GM18868 (cell line): Measurements from ENCODE around the gene MOB3A.
"Not testable (repeated sequence)": the region's sequence is repeated elsewhere in the genome, so short reads cannot be mapped to it uniquely, and the experiment has no call there.

ENCODE experiments used
- ATAC-seq: cut with Tn5 transposase; IDR thresholded peaks from one replicate; pipeline ENCODE4 v1.9.1; 2021; ENCODE audit warnings: mild to moderate bottlenecking, moderate library complexity; ENCODE audit not compliant: unreplicated experiment

MOB3A gene

DNA sequence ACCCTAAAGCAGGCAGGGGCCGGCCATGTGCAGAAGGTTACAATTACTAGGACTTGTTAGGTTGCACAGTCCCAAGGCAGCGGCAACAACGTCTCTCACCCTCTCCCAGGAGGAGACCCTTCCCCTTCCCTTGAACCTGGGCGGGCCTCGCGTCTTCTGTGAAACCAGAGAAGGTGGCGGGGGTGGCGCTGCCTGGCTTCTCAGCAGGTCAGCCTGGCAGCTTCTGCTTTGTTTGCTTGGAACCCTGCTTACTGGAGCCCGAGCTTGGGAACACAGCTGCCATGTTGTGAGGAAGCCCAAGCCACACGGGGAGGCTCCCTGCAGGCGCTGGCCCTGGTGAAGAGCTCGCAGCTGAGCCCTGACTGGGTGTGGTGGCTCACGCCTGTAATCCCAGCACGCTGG, 60.5 kb downstream of the MOB3A start:
- ATAC-seq, result no peak

DNA sequence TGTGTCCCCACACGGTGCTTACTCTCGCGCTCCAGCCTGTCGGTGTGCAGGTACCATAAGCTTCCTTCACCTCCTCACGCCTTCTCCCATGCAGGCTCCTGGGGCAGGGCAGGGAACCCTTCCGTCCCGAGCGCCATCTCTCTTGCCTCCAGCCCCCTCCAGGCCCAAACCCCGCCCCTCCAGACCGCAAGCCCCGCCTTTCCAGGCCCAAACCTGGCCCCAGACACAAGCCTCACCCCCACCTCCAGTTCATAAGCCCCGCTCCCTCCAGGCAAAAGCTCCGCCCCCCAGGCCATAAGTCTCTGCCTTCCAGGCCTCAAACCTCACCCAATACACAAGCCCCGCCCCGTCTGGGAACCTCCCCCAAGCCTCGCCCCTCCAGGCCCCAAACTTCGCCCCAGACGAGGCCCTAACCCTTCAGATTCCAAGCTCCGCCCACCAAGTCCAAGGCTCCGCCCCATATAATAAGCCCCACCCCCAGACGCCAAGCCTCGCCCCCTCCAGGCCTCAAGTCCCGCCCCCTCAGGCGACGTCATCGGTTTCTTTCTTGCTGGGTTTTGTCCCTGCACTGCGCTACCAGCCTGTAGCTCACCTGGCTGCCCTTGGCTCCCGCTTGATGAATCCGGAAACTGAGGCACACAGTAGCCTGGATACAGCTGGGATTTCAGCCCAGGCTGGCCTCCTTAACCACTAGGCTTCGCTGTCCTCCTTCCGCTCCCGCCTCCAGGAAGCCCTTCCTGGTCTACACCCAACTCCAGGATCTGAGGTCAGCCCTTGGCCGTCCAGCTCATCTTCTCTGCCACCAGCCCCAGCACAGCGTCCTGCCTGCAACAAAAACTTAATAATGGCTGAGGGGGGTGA, 61.2 kb downstream of the MOB3A start:
- ATAC-seq, result no peak

DNA sequence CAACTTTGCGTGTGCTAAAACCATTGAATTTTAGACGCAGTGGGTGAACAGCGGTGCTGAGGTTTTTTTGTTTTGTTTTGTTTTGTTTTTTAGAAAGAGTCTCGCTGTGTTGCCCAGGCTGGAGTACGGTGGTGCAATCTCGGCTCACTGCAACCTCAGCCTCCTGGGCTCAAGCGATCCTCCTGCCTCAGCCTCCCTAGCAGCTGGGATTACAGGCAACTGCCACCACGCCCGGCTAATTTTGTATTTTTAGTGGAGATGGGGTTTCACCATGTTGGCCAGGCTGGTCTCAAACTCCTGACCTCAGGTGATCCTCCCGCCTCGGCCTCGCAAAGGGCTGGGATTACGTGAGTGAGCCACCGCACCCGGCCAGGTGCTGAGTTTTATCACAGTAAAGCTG, 61.9 kb downstream of the MOB3A start:
- ATAC-seq, result not testable (repeated sequence)

DNA sequence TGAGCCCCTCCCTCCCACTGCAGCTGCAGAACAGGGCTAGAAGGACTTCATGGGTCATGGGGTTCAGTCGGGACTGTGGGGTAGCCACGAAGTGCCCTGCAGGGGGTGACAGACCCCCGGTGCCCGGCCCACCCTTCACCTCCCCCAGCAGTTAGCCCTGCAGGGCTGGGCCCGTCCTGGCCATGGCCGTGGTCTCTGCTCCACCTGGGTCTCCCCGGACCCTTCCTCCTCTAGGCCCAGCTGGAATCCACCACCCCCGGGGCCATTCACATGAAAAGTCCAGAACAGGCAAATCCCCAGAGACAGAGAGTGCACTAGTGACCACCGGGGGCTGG, 62.3 kb downstream of the MOB3A start:
- ATAC-seq, result no peak

DNA sequence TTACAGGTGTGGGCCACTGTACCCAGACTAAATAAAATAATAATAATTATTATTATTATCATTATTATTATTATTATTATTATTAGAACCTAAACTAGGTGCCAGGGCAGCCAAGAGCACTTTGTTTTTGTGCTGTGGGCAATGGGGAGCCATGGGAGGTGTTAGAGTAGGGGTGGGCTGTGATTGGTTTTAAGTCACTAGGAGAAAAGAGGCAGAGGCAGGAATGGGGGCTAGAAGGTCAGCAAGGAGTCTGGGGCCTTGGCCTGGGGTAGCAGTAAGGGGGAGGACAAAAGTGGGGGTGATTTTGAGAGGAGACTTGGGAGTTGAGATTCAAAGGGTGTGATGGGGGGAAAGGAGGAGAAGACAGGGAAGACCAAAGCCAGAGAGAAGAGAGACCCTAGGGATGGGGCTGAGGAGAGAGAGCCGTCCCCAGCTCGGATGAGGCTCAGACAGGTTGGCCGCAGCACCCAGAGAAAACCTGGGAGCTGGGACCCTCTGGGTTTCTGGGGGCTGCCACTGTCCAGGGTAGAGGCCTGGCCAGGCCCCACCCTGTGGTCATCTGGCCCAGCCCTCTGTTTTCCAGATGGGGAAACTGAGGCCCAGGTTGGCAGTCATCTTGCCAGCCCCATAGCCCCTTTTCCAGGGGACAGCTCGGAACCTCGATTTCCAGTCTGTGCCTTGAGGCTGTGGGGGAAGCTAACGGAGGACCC, 62.9 kb downstream of the MOB3A start:
- no peak for ATAC-seq

DNA sequence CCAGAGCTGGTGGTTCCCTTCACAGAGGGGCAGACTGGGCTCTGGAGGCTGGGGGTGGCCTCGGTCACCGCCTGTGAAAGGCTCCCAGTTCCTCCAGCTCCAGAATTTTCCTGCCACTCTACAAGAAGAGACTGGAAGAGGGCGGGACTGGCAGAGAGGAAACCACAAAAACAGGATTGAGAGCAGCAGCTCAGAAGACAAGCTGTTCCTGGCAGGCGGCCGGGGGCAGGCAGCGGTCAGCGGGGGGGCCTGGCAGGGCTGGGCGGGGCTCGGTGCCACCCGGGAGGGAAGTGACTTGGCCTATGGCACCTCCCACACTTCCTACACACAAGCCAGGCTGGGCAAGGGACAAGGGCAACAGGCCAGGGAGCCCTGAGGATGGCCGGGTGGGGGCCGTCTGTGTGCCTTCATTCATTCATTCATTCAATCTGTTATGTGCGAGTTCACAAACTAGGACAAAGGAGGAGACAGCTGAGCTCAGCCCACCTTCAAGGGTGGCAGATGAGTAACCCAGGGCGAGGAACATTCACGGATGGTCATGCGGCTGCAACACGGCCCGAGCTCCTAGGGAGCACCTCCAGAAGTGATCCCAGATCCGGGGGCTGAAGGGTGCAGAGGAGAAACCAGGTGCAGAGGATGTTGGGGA, 63.7 kb downstream of the MOB3A start:
- ATAC-seq, result no peak

DNA sequence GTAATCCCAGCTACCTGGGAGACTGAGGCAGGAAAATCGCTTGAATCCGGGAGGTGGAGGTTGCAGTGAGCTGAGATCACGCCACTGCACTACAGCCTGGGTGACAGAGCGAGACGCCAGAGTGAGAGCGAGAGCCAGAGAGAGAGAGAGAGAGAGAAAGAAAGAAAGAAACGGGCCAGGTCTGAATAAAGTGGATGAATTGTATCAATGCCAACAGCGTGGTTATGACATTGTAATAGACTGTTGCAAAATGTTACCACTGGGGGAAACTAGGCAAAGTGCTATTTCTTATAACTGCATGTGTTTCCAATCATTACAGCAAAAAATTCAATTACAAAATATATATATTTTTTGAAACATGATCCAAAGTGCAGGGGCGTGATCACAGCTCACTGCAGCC, 68.8 kb downstream of the MOB3A start:
- ATAC-seq, result no peak

DNA sequence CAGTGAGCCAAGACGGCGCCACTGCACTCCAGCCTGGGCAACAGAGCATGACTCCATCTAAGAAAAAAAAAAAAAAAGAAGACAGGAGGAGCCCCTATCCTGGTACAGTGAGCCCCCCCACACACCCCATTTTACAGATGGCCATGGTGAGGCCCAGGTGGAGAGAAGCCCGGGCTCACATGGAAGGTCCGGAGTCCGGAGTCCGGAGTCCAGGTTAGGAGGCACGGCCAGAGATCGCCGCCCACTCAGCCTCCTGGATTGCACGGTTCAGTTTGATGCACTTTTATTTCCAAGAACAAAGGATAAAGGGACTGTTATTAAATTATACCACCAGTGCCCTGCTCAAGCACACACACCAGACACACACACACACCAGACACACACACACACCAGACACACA, 69.4 kb downstream of the MOB3A start:
- ATAC-seq, result no peak

DNA sequence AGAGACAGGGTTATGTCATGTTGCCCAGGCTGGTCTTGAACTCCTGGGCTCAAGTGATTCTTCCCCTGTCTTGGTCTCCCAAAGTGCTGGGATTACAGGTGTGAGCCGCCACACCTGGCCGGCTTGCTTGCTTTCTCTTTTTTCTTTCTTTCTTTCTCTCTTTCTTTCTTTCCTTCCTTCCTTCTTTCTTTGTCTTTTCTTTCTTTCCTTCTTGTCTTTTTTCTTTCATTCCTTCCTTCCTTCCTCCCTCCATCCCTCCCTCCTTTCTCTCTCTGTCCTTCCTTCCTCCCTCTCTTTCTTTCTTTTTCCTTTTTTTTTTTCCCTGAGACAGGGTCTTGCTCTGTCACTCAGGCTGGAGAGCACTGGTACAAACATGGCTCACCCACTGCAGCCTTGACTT, 73.8 kb downstream of the MOB3A start:
- no peak for ATAC-seq

DNA sequence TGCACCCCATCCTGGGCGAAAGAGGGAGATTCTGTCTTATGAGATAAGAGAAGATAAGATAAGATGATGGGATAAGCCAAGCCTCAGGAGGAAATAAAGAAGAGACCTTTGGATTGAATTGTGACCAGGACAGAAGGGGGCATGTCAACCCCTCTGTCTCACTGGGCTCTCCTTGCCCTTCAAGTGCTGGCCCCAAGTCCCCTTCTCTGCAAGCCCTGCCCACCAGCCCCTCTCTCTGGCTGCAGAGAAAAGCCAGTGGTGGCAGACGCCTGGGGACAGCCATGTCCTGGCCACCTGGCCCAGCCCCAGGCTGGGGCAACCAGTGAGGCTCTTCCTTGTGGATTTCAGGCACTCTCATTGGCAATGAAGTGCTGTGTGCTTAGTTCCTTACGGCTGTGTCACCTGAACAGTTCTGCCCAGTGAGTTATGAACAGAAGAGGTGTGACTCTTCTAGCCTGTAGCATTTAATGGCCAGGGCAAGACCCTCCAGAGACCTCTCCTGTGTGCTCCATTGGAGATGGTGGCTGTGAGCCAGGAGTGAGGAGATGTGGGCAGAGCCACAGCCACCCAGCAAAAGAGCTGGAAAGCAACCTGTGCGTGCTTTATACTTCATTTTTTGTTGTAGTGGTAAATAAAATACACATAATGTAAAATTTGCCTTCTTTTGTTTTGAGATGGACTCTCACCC, 74.5 kb downstream of the MOB3A start:
- no peak for ATAC-seq
